ENCODE results near the gene UBR2. TPM values are rescaled to one million over a fixed set of nuclear protein-coding genes. Genes with fewer than 3 reads are reported as not detected.

UBR2 gene
- total and polyA plus RNA-seq, 9 of the 15 experiments (the other 6 are each of a cell fraction or from before 2014, with no cell fraction given) = 9.1 to 38.9 (median 23.4) TPM

DNA sequence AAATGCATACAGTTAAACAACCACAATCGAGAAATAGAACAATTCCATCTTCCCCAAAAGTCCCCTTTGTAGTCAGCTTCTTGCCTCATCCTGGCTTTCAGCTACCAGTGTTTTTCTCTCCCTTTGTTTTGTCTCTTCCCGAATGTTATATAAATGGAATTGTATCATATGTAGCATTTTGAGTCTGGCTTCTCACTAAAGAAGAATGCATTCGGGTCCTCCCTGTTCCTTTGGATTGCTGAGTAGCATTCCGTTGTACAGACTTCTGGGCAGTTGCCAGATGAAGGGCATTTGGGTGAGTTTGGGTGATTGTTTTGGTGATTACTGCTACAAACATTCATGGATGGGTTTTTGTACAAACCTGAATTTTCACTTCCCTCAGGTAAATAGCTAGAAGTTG, 130.8 kb downstream of the UBR2 start (continued):
- TF ChIP-seq, protein P1, sequence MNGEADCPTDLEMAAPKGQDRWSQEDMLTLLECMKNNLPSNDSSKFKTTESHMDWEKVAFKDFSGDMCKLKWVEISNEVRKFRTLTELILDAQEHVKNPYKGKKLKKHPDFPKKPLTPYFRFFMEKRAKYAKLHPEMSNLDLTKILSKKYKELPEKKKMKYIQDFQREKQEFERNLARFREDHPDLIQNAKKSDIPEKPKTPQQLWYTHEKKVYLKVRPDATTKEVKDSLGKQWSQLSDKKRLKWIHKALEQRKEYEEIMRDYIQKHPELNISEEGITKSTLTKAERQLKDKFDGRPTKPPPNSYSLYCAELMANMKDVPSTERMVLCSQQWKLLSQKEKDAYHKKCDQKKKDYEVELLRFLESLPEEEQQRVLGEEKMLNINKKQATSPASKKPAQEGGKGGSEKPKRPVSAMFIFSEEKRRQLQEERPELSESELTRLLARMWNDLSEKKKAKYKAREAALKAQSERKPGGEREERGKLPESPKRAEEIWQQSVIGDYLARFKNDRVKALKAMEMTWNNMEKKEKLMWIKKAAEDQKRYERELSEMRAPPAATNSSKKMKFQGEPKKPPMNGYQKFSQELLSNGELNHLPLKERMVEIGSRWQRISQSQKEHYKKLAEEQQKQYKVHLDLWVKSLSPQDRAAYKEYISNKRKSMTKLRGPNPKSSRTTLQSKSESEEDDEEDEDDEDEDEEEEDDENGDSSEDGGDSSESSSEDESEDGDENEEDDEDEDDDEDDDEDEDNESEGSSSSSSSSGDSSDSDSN (IDR thresholded peaks at IDR 0.05; ENCODE audit: borderline replicate concordance in 1 of 2, low read depth in 2 of 2, low read length in 2 of 2) = no peak
- no peak for TF ChIP-seq HDAC3 (IDR thresholded peaks at IDR 0.05; ENCODE audit: borderline replicate concordance, partially characterized antibody)
- no peak for TF ChIP-seq NFE2 (IDR thresholded peaks at IDR 0.05; ENCODE audit: low read depth)
- TF ChIP-seq PHF8 (IDR thresholded peaks at IDR 0.05; ENCODE audit: borderline replicate concordance, low read length) = no peak
- TF ChIP-seq, protein P2, sequence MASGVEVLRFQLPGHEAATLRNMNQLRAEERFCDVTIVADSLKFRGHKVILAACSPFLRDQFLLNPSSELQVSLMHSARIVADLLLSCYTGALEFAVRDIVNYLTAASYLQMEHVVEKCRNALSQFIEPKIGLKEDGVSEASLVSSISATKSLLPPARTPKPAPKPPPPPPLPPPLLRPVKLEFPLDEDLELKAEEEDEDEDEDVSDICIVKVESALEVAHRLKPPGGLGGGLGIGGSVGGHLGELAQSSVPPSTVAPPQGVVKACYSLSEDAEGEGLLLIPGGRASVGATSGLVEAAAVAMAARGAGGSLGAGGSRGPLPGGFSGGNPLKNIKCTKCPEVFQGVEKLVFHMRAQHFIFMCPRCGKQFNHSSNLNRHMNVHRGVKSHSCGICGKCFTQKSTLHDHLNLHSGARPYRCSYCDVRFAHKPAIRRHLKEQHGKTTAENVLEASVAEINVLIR (CRISPR knock-in tag; IDR thresholded peaks at IDR 0.05) = no peak
